Esophagus muscularis mucosa (tissue), 4 donors: Measurements from ENCODE around the gene ASB9. TPM values are rescaled to one million over a fixed set of nuclear protein-coding genes. Genes with fewer than 3 reads are reported as not detected.
"Not testable (repeated sequence)": the region's sequence is repeated elsewhere in the genome, so short reads cannot be mapped to it uniquely, and the experiment has no call there.

Experiments used
- DNase-seq: peaks from one replicate; pipeline ENCODE4 v3.0.0-alpha.2; 2017; ENCODE audit errors: extremely low spot score
- H3K27ac ChIP-seq, 4 donors: fragments of 200-600 bp; sonication (generic); replicated peaks in 1 of 4; 1 replicate in 3 of 4; 2 replicates in 1 of 4; pipeline ENCODE4 v1.5.1; 2016 to 2019; ENCODE audit warnings: mild to moderate bottlenecking in 1 of 4
- H3K27me3 ChIP-seq, 4 donors: fragments of 200-600 bp; sonication (generic); one replicate each; pipeline versions ENCODE4 v1.5.1 to v1.6.0; 2016 to 2019
- H3K36me3 ChIP-seq, 4 donors: fragments of 200-600 bp; sonication (generic); one replicate each; pipeline ENCODE4 v1.5.1; 2016 to 2019
- H3K4me1 ChIP-seq, 4 donors: fragments of 200-600 bp; sonication (generic); one replicate each; pipeline ENCODE4 v1.5.1; 2016 to 2019
- H3K4me3 ChIP-seq, 4 donors: fragments of 200-600 bp; sonication (generic); 1 replicate in 2 of 4; 2 replicates in 2 of 4; pipeline ENCODE4 v1.5.1; 2016 to 2019; ENCODE audit warnings: mild to moderate bottlenecking in 4 of 4, moderate library complexity in 1 of 4
- H3K9me3 ChIP-seq, 4 donors: fragments of 200-600 bp; sonication (generic); 1 replicate in 3 of 4; 2 replicates in 1 of 4; pipeline ENCODE4 v1.5.1; 2016 to 2019
- EP300 ChIP-seq: sonication (generic); formaldehyde crosslinking; IDR thresholded peaks from one replicate; pipeline ENCODE4 v1.6.1; 2017; ENCODE audit warnings: antibody characterized with exemption
- POLR2A ChIP-seq: fragments of 450-650 bp; IDR thresholded peaks from one replicate; pipeline ENCODE4 v1.6.1; 2017; ENCODE audit warnings: antibody characterized with exemption, moderate library complexity, mild to moderate bottlenecking, low read depth
- POLR2AphosphoS5 ChIP-seq, 2 donors: sonication (generic); formaldehyde crosslinking; IDR thresholded peaks; one replicate each; pipeline ENCODE4 v1.6.1; 2017; ENCODE audit warnings: antibody characterized with exemption in 2 of 2
- WGBS: methylation state at CpG from one replicate; pipeline ENCODE4 v1.1.5; 2018; 5-methylcytosine and 5-hydroxymethylcytosine counted together
- intact Hi-C: fragments of 100-400 bp; cut with DNase I; formaldehyde crosslinking; loops from one replicate; pipeline ENCODE4 v1.15.1; 2023
- total RNA-seq, 4 donors: library from RNA; depleted of rRNA; stranded (reverse); fragments of >200 nt; gene quantifications; one replicate each; pipeline versions ENCODE4 v1.1.0 to v1.2.1, GENCODE V29; 2016
- TF ChIP-seq, protein P1 (sequence below), 3 experiments: fragments of 200-600 bp in 2 of 3; fragments of 450-650 bp in 1 of 3; sonication (generic) in 2 of 3; IDR thresholded peaks; one replicate each; pipeline ENCODE4 v1.5.1; 2017 to 2019; ENCODE audit warnings: antibody characterized with exemption in 3 of 3, mild to moderate bottlenecking in 2 of 3, moderate library complexity in 1 of 3

ASB9 gene
- total RNA-seq, 4 donors from 2014 or later = 2.1 to 3.9 (median 2.6) TPM

DNA sequence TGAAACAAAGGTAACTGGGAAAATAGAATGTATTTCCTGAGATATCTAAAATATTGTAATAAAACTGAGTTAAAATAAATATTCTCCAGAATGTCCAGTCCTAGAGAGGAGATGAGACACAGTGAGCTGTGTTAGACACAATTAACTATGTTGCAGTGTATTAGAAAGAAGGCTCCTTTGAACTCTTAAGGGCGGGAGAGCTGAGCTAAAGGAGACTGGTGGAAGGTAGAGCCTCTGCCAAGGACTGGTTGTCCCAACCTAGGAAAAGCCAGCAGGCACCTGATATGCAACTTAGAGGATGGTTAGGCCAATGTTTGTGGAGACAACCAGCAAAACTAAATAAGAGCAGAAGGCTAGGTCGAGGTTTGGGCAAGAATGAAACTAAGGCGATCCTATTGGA lies 41.2 kb upstream of the ASB9 start:
- TF ChIP-seq POLR2A = no peak
- peaks cover 0 to 6% (median 4%) of the 10 kb centered on the region in 4 donors for H3K4me1 ChIP-seq
- no peaks in the 10 kb centered on the region for H3K27me3 ChIP-seq
- DNase-seq = no peak
- no peaks in the 10 kb centered on the region for H3K9me3 ChIP-seq
- H3K4me3 ChIP-seq = no peak overlapping the region
- H3K27ac ChIP-seq = no peak overlapping the region
- intact Hi-C loops = no loop called here
- H3K36me3 ChIP-seq = no peaks in the 10 kb centered on the region
- WGBS = 84% methylated on average over 3 of the region's 3 CpGs

GRCh38 chrX:15310117-15310516 lies 40.2 kb upstream of the ASB9 start:
- TF ChIP-seq EP300 = no peak
- TF ChIP-seq POLR2AphosphoS5 (IDR thresholded peaks at IDR 0.05) = no peak
- TF ChIP-seq, protein P1, sequence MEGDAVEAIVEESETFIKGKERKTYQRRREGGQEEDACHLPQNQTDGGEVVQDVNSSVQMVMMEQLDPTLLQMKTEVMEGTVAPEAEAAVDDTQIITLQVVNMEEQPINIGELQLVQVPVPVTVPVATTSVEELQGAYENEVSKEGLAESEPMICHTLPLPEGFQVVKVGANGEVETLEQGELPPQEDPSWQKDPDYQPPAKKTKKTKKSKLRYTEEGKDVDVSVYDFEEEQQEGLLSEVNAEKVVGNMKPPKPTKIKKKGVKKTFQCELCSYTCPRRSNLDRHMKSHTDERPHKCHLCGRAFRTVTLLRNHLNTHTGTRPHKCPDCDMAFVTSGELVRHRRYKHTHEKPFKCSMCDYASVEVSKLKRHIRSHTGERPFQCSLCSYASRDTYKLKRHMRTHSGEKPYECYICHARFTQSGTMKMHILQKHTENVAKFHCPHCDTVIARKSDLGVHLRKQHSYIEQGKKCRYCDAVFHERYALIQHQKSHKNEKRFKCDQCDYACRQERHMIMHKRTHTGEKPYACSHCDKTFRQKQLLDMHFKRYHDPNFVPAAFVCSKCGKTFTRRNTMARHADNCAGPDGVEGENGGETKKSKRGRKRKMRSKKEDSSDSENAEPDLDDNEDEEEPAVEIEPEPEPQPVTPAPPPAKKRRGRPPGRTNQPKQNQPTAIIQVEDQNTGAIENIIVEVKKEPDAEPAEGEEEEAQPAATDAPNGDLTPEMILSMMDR (IDR thresholded peaks at IDR 0.05) = no peak
- no peak for TF ChIP-seq POLR2A
- H3K36me3 ChIP-seq = no peaks in the 10 kb centered on the region
- no peaks in the 10 kb centered on the region for H3K27me3 ChIP-seq
- 31% methylated on average over 3 of the region's 3 CpGs for WGBS
- H3K4me1 ChIP-seq = peaks cover 0 to 6% (median 4%) of the 10 kb centered on the region in 4 donors
- no peaks in the 10 kb centered on the region for H3K9me3 ChIP-seq
- DNase-seq = no peak
- H3K4me3 ChIP-seq = no peak overlapping the region
- intact Hi-C loops = no loop called here
- peak overlapping the region in 2 of 4 donors; percentile 7 to 20 for H3K27ac ChIP-seq

DNA sequence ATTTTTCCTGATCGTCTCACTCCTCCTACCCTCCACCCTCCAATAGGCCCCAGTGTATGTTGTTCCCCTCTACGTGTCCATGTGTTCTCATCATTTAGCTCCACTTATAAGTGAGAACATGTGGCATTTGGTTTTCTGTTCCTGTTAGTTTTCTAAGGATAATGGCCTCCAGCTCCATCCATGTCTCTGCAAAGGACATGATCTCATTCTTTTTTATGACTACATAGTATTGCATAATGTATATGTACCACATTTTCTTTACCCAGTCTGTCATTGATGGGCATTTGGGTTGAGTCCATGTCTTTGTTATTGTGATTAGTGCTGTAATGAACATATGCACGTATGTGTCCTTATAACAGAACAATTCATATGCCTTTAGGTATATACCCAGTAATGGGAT lies 36.0 kb upstream of the ASB9 start:
- H3K27ac ChIP-seq, H3K4me3 ChIP-seq, H3K27me3 ChIP-seq, H3K9me3 ChIP-seq, intact Hi-C loops, H3K36me3 ChIP-seq, H3K4me1 ChIP-seq, DNase-seq: not testable (repeated sequence)
- 63% methylated on average over 3 of the region's 3 CpGs for WGBS

- TF ChIP-seq, protein P1 (IDR thresholded peaks at IDR 0.05) = no peak
- TF ChIP-seq POLR2AphosphoS5 (IDR thresholded peaks at IDR 0.05) = peak in 1 of 2 donors; percentile 25
- no peak for TF ChIP-seq POLR2A
- TF ChIP-seq EP300 = no peak
- intact Hi-C loops = no loop called here
- WGBS = 43% methylated on average over 4 of the region's 4 CpGs
Measured at GRCh38 chrX:15301924-15302323, 32.0 kb upstream of the ASB9 start.

GRCh38 chrX:15299941-15300851 lies 30.3 kb upstream of the ASB9 start:
- no peak overlapping the region for H3K27ac ChIP-seq
- TF ChIP-seq, protein P1 (IDR thresholded peaks at IDR 0.05) = peak; percentile 32 to 37 (median 33)
- TF ChIP-seq POLR2AphosphoS5 (IDR thresholded peaks at IDR 0.05) = no peak
- no peaks in the 10 kb centered on the region for H3K27me3 ChIP-seq
- DNase-seq = no peak
- no peaks in the 10 kb centered on the region for H3K36me3 ChIP-seq
- H3K4me3 ChIP-seq = no peak overlapping the region
- peaks cover 0 to 12% (median 3%) of the 10 kb centered on the region in 4 donors for H3K4me1 ChIP-seq
- no peaks in the 10 kb centered on the region for H3K9me3 ChIP-seq
- 58% methylated on average over 4 of the region's 4 CpGs for WGBS
- intact Hi-C loops = no loop called here

More at GRCh38 chrX:15301924-15302323, 32.0 kb upstream of the ASB9 start:
- no peaks in the 10 kb centered on the region for H3K27me3 ChIP-seq
- no peaks in the 10 kb centered on the region for H3K9me3 ChIP-seq
- no peak overlapping the region for H3K4me3 ChIP-seq
- DNase-seq = no peak
- H3K27ac ChIP-seq = no peak overlapping the region
- H3K36me3 ChIP-seq = no peaks in the 10 kb centered on the region
- peaks cover 0 to 12% (median 3%) of the 10 kb centered on the region in 4 donors for H3K4me1 ChIP-seq
